ENCODE data around the gene CRABP2. TPM values are rescaled to one million over a fixed set of nuclear protein-coding genes. Genes with fewer than 3 reads are reported as not detected.

Gene CRABP2
- total and polyA plus RNA-seq, 10 of the 15 experiments (the other 5 are each of a cell fraction or from before 2014, with no cell fraction given), result 0.21 to 1.3 (median 0.41) TPM

DNA sequence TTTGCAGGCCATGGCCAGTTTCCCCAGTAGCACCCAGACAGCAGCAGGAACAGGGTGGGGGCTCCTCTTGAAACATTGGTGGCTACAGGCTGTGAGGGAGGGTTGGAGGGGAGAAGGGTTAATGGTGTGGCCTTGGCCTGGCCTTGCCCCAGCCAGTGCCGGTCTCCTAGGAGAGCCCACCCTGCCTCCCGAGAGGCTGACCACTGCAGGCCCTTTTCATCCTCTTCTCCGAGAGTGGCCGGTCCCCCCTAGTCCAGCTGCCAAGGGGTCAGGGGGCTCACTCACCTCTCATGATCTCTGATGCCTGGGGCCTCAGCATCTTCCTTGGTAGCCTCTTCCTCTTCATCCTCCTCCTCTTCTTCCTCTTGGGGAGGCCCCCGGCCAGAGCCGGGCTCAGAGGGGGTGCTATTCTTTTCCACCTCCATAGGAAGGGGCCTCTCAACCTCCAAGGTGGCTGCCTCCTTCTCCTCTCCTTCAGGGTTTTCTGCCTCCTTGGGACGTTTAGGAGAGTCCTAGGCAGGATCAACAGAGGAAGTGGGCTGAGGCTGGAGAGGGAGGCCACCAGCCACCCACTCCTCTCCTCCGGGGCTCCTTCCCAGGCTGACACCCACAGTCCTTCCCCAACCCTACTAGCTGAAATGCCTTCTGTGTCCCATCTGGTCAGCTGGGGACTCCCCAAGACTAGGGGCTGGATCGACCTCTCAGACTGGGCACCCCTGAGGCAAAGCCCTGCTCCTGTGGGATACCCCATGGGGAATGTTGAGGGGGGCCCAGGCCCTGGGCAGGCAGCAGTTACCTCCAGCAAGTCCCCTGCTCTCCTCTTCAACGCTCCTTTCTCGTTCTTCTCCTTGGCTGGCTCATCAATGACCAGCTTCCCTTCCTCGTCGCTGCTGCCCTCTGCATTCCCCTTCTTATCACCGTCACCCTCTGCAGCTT is 38.3 kb upstream of the CRABP2 start:
- BruUV-seq (replicated peaks), result TSS peak; percentile 39
- no peak overlapping the region for H3K4me2 ChIP-seq (ENCODE audit: control insufficient read depth, insufficient read depth)
- no peaks in the 10 kb centered on the region for H3K27me3 ChIP-seq (replicated peaks in 1 of 2; ENCODE audit: control insufficient read depth in 2 of 2, insufficient read depth in 2 of 2, low read length in 1 of 2)
- in situ Hi-C loops (cut with MboI), result no loop called here
- DNase-seq (ENCODE audit: low read depth, low spot score), result no peak
- no peaks in the 10 kb centered on the region for H4K20me1 ChIP-seq (ENCODE audit: control insufficient read depth, insufficient read depth)
- intact Hi-C loops (cut with micrococcal nuclease; ENCODE audit: unreplicated experiment), result loop anchor here (10.0 kb wide), 1 partner anchor 239 kb away; the partner anchor contains the start of gene MEF2D
- peak; percentile 33 for TF ChIP-seq POLR2A (IDR thresholded peaks at IDR 0.05; ENCODE audit: low read depth, low read length)
- no peak for TF ChIP-seq SREBF1 (IDR thresholded peaks at IDR 0.05; ENCODE audit: low read length)
- no peak overlapping the region for H3K9ac ChIP-seq (ENCODE audit: control insufficient read depth, insufficient read depth, low read length)
- ATAC-seq, result no peak
- RAD21 ChIA-PET (ENCODE audit: unreplicated experiment), result no interaction called here
- 87% methylated on average over 14 of the region's 14 CpGs for WGBS (ENCODE audit: insufficient coverage, insufficient replicate concordance, low lambda C conversion rate, missing lambda C conversion rate)
- FAIRE-seq, result no peak
- POLR2A ChIA-PET, result interaction anchor here (5.4 kb wide), 1 partner anchor 15 kb away, joined by 75 read pairs; the partner anchor contains the start of genes ISG20L2 and METTL25B
- no peaks in the 10 kb centered on the region for H3K9me3 ChIP-seq (replicated peaks; ENCODE audit: control insufficient read depth, insufficient read depth, low read length)
- peaks cover 23% of the 10 kb centered on the region in 2 experiments for H3K36me3 ChIP-seq (ENCODE audit: control insufficient read depth in 2 of 2, insufficient read depth in 2 of 2, low read length in 1 of 2)
- CTCF ChIA-PET, result interaction anchor here (0.8 to 3.7 kb wide), 2 partner anchors 17 to 18 kb away, joined by 4 to 56 read pairs; partner anchors contain the start of genes ISG20L2 and METTL25B
- H3K79me2 ChIP-seq (ENCODE audit: control insufficient read depth, insufficient read depth, low read length), result peaks cover 56% of the 10 kb centered on the region
- no peak overlapping the region for H2AFZ ChIP-seq (ENCODE audit: control insufficient read depth, low read depth, low read length)
- H3K4me3 ChIP-seq, result no peak overlapping the region
- peaks cover 19% of the 10 kb centered on the region for H3K4me1 ChIP-seq (ENCODE audit: control insufficient read depth, insufficient read depth, low read length)
- SMC1A ChIA-PET (ENCODE audit: uncharacterized antibody, unreplicated experiment), result interaction anchor here (3.3 to 5.0 kb wide), 2 partner anchors 16 to 24 kb away, joined by 36 to 57 read pairs; partner anchors contain the start of genes ISG20L2, METTL25B and PRCC
- H3K27ac ChIP-seq (ENCODE audit: control insufficient read depth, insufficient read depth), result no peak overlapping the region

DNA sequence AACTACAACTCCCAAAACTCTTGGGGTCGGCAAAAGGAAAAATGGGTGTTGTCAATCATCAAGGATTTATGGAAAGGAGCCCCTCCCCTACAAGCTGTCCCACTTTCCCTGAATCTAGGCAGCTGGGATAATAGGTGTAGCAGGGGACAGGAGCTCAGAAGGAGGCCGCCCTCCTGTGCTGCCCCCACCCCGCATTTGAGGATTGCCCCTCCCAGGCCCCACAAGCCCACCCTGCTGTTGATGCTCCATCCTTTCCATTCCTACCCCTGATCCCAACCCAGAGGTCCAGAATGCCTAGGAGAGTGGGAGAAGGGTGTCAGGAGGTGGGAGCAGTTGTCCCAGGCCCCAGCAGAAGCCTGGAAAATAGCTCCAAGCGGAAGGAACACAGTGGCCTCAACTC is 37.4 kb upstream of the CRABP2 start:
- no peak overlapping the region for H3K4me3 ChIP-seq
- peaks cover 13% of the 10 kb centered on the region for H3K4me1 ChIP-seq (ENCODE audit: control insufficient read depth, insufficient read depth, low read length)
- DNase-seq (ENCODE audit: low read depth, low spot score), result no peak
- SMC1A ChIA-PET (ENCODE audit: uncharacterized antibody, unreplicated experiment), result interaction anchor here (1.0 to 5.0 kb wide), 5 partner anchors 9 to 117 kb away, joined by 4 to 57 read pairs (median 6); partner anchors contain the start of genes ISG20L2, METTL25B and PRCC
- in situ Hi-C loops (cut with MboI), result no loop called here
- no peak overlapping the region for H3K27ac ChIP-seq (ENCODE audit: control insufficient read depth, insufficient read depth)
- H3K36me3 ChIP-seq (ENCODE audit: control insufficient read depth in 2 of 2, insufficient read depth in 2 of 2, low read length in 1 of 2), result peaks cover 23 to 27% of the 10 kb centered on the region in 2 experiments
- H2AFZ ChIP-seq (ENCODE audit: control insufficient read depth, low read depth, low read length), result no peak overlapping the region
- POLR2A ChIA-PET, result interaction anchor here (5.4 kb wide), 1 partner anchor 14 kb away, joined by 75 read pairs; the partner anchor contains the start of genes ISG20L2 and METTL25B
- peaks cover 47% of the 10 kb centered on the region for H3K79me2 ChIP-seq (ENCODE audit: control insufficient read depth, insufficient read depth, low read length)
- RAD21 ChIA-PET (ENCODE audit: unreplicated experiment), result interaction anchor here (0.7 to 2.7 kb wide), 2 partner anchors 9 to 17 kb away, joined by 4 to 21 read pairs; partner anchors contain the start of gene HDGF
- TF ChIP-seq SUPT20H (IDR thresholded peaks at IDR 0.05; ENCODE audit: borderline replicate concordance, control insufficient read depth, low read depth, low read length) (no peak), IKZF2 (IDR thresholded peaks at IDR 0.05) (no peak), GABPA (IDR thresholded peaks at IDR 0.05; ENCODE audit: low read depth) (no peak), DPF2 (IDR thresholded peaks at IDR 0.05) (no peak), RELA (IDR thresholded peaks at IDR 0.05; ENCODE audit: borderline replicate concordance, partially characterized antibody) (no peak), IRF4 (IDR thresholded peaks at IDR 0.05; ENCODE audit: low read depth, low read length) (no peak), FOXM1 (IDR thresholded peaks at IDR 0.05; ENCODE audit: low read depth, low read length) (no peak), KAT2A (conservative IDR thresholded peaks at IDR 0.05; ENCODE audit: control insufficient read depth, low read depth, low read length) (no peak), BHLHE40 (IDR thresholded peaks at IDR 0.05; ENCODE audit: borderline replicate concordance in 1 of 2, low read depth in 2 of 2, low read length in 1 of 2) (no peak), ESRRA (IDR thresholded peaks at IDR 0.05; ENCODE audit: low read length) (no peak), STAT3 (IDR thresholded peaks at IDR 0.05; ENCODE audit: low read depth, low read length) (no peak)
- TF ChIP-seq, protein P1, sequence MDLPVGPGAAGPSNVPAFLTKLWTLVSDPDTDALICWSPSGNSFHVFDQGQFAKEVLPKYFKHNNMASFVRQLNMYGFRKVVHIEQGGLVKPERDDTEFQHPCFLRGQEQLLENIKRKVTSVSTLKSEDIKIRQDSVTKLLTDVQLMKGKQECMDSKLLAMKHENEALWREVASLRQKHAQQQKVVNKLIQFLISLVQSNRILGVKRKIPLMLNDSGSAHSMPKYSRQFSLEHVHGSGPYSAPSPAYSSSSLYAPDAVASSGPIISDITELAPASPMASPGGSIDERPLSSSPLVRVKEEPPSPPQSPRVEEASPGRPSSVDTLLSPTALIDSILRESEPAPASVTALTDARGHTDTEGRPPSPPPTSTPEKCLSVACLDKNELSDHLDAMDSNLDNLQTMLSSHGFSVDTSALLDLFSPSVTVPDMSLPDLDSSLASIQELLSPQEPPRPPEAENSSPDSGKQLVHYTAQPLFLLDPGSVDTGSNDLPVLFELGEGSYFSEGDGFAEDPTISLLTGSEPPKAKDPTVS (IDR thresholded peaks at IDR 0.05; ENCODE audit: low read depth, low read length), result no peak
- WGBS (ENCODE audit: insufficient coverage, insufficient replicate concordance, low lambda C conversion rate, missing lambda C conversion rate), result 78% methylated on average over 4 of the region's 4 CpGs
- no peaks in the 10 kb centered on the region for H4K20me1 ChIP-seq (ENCODE audit: control insufficient read depth, insufficient read depth)
- intact Hi-C loops (cut with micrococcal nuclease; ENCODE audit: unreplicated experiment), result loop anchor here (10.0 kb wide), 1 partner anchor 238 kb away; the partner anchor contains the start of gene MEF2D
- no peaks in the 10 kb centered on the region for H3K9me3 ChIP-seq (replicated peaks; ENCODE audit: control insufficient read depth, insufficient read depth, low read length)
- no peak overlapping the region for H3K4me2 ChIP-seq (ENCODE audit: control insufficient read depth, insufficient read depth)
- H3K9ac ChIP-seq (ENCODE audit: control insufficient read depth, insufficient read depth, low read length), result no peak overlapping the region
- BruUV-seq (replicated peaks), result no TSS peak
- CTCF ChIA-PET, result interaction anchor here (1.3 to 3.7 kb wide), 2 partner anchors 16 to 53 kb away, joined by 4 to 56 read pairs; partner anchors contain the start of genes ISG20L2 and METTL25B
- FAIRE-seq, result no peak
- no peaks in the 10 kb centered on the region for H3K27me3 ChIP-seq (replicated peaks in 1 of 2; ENCODE audit: control insufficient read depth in 2 of 2, insufficient read depth in 2 of 2, low read length in 1 of 2)
- no peak for ATAC-seq

Measured in GM12878 (cell line).